ENCODE results near the gene SLC25A29.

Gene SLC25A29

GRCh38 chr14:100348253-100348729 is 42.0 kb upstream of the SLC25A29 start:
- no peak for TF ChIP-seq SIN3A (IDR thresholded peaks at IDR 0.05; ENCODE audit: borderline replicate concordance, insufficient read depth, low read length)
- no peak for TF ChIP-seq FOXP2 (optimal IDR thresholded peaks at IDR 0.05; ENCODE audit: borderline replicate concordance, extremely low read depth, extremely low read length, insufficient read depth)
- no peak for TF ChIP-seq TAF1 (IDR thresholded peaks at IDR 0.05; ENCODE audit: borderline replicate concordance, insufficient read depth, low read length)
- TF ChIP-seq, protein P1, sequence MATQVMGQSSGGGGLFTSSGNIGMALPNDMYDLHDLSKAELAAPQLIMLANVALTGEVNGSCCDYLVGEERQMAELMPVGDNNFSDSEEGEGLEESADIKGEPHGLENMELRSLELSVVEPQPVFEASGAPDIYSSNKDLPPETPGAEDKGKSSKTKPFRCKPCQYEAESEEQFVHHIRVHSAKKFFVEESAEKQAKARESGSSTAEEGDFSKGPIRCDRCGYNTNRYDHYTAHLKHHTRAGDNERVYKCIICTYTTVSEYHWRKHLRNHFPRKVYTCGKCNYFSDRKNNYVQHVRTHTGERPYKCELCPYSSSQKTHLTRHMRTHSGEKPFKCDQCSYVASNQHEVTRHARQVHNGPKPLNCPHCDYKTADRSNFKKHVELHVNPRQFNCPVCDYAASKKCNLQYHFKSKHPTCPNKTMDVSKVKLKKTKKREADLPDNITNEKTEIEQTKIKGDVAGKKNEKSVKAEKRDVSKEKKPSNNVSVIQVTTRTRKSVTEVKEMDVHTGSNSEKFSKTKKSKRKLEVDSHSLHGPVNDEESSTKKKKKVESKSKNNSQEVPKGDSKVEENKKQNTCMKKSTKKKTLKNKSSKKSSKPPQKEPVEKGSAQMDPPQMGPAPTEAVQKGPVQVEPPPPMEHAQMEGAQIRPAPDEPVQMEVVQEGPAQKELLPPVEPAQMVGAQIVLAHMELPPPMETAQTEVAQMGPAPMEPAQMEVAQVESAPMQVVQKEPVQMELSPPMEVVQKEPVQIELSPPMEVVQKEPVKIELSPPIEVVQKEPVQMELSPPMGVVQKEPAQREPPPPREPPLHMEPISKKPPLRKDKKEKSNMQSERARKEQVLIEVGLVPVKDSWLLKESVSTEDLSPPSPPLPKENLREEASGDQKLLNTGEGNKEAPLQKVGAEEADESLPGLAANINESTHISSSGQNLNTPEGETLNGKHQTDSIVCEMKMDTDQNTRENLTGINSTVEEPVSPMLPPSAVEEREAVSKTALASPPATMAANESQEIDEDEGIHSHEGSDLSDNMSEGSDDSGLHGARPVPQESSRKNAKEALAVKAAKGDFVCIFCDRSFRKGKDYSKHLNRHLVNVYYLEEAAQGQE (IDR thresholded peaks at IDR 0.05; ENCODE audit: insufficient read depth in 1 of 2, low read depth in 2 of 2, low read length in 2 of 2) = no peak
- TF ChIP-seq POLR2AphosphoS5 (IDR thresholded peaks at IDR 0.05; ENCODE audit: low read depth, low read length) = no peak

GRCh38 chr14:100346306-100347091 is 40.3 kb upstream of the SLC25A29 start:
- TF ChIP-seq SIN3A (IDR thresholded peaks at IDR 0.05; ENCODE audit: borderline replicate concordance, insufficient read depth, low read length) (no peak), TAF1 (IDR thresholded peaks at IDR 0.05; ENCODE audit: borderline replicate concordance, insufficient read depth, low read length) (no peak), FOXP2 (optimal IDR thresholded peaks at IDR 0.05; ENCODE audit: borderline replicate concordance, extremely low read depth, extremely low read length, insufficient read depth) (no peak), POLR2AphosphoS5 (IDR thresholded peaks at IDR 0.05; ENCODE audit: low read depth, low read length) (no peak)
- TF ChIP-seq, protein P1 (IDR thresholded peaks at IDR 0.05; ENCODE audit: insufficient read depth in 1 of 2, low read depth in 2 of 2, low read length in 2 of 2) = no peak

DNA sequence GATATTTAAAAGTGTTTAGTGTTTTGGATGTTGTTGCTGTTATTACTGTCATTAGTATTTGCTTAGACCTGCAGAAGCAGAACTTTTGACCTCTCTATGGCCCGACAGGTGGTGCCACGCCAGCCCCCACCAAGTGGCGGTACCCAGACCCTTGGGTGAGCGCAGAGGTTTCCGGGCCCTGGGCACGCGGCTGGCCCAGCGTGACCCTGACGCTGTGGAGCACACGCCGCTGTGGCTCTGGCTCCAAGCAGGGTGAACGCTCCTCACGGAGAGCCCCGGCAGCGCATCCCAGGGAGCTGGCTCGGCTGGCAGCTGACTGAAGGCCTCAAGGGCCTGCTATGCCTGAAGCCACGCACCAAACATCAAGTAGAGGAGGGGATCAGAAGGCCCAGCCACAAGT is 39.5 kb upstream of the SLC25A29 start:
- TF ChIP-seq SIN3A (IDR thresholded peaks at IDR 0.05; ENCODE audit: borderline replicate concordance, insufficient read depth, low read length) = no peak
- TF ChIP-seq FOXP2 (optimal IDR thresholded peaks at IDR 0.05; ENCODE audit: borderline replicate concordance, extremely low read depth, extremely low read length, insufficient read depth) = no peak
- TF ChIP-seq TAF1 (IDR thresholded peaks at IDR 0.05; ENCODE audit: borderline replicate concordance, insufficient read depth, low read length) = no peak
- no peak for TF ChIP-seq POLR2AphosphoS5 (IDR thresholded peaks at IDR 0.05; ENCODE audit: low read depth, low read length)
- TF ChIP-seq, protein P1 (IDR thresholded peaks at IDR 0.05; ENCODE audit: insufficient read depth in 1 of 2, low read depth in 2 of 2, low read length in 2 of 2) = no peak

DNA sequence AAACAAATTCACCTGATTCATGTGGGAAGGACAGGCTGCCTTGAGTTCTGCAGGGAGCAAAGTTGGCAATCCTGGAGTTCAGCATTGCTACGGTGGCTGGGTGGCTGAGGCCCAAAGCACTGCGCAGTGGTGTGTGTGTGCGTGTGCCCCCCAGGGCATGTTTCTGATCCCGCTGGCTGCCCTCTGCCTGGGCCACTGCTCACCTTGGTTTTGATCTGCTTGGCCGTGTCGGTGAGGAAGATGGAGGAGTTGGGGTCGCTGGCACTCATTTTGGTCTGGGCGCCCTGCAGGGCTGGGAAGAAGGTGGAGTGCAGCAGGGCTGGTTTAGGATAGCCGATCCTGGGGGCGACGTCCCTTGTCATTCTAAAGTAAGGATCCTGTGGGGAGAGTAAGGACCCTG is 36.0 kb upstream of the SLC25A29 start:
- no peak for TF ChIP-seq TAF1 (IDR thresholded peaks at IDR 0.05; ENCODE audit: borderline replicate concordance, insufficient read depth, low read length)
- TF ChIP-seq, protein P1 (IDR thresholded peaks at IDR 0.05; ENCODE audit: insufficient read depth in 1 of 2, low read depth in 2 of 2, low read length in 2 of 2) = no peak
